Transverse colon (tissue), 4 donors: ENCODE results near the gene NTNG1. TPM values are rescaled to one million over a fixed set of nuclear protein-coding genes. Genes with fewer than 3 reads are reported as not detected.

ENCODE experiments used
- DNase-seq: peaks from one replicate; pipeline ENCODE4 v3.0.0-alpha.2; 2019
- H3K27ac ChIP-seq, 4 donors: fragments of 200-600 bp; sonication (generic); 2 replicates each; pipeline ENCODE4 v1.5.1; 2016 to 2018; ENCODE audit warnings: inconsistent platforms in 4 of 4
- H3K27me3 ChIP-seq: fragments of 200-600 bp; sonication (generic); 2 replicates; pipeline ENCODE4 v1.5.1; 2017; ENCODE audit warnings: inconsistent platforms
- H3K36me3 ChIP-seq, 4 donors: fragments of 200-600 bp; sonication (generic); 2 replicates each; pipeline ENCODE4 v1.5.1; 2017 to 2019; ENCODE audit warnings: inconsistent platforms in 4 of 4
- H3K4me1 ChIP-seq, 4 donors: fragments of 200-600 bp; sonication (generic); 2 replicates each; pipeline ENCODE4 v1.5.1; 2017 to 2020; ENCODE audit warnings: inconsistent platforms in 4 of 4
- H3K4me3 ChIP-seq, 4 donors: fragments of 200-600 bp; sonication (generic); 1 replicate in 1 of 4; 2 replicates in 3 of 4; pipeline versions ENCODE4 v1.5.1 to v1.6.1; 2017 to 2019; ENCODE audit warnings: inconsistent platforms in 4 of 4
- H3K9me3 ChIP-seq, 2 donors: fragments of 200-600 bp; sonication (generic); 2 replicates each; pipeline ENCODE4 v1.5.1; 2017 to 2019; ENCODE audit warnings: inconsistent platforms in 2 of 2
- EP300 ChIP-seq: sonication (generic); formaldehyde crosslinking; IDR thresholded peaks from one replicate; pipeline ENCODE4 v1.6.1; 2017; ENCODE audit warnings: antibody characterized with exemption, low read depth
- POLR2A ChIP-seq: fragments of 450-650 bp; IDR thresholded peaks from one replicate; pipeline ENCODE4 v1.6.1; 2016; ENCODE audit warnings: antibody characterized with exemption, mild to moderate bottlenecking, moderate library complexity
- POLR2AphosphoS5 ChIP-seq, 3 donors: sonication (generic); formaldehyde crosslinking; IDR thresholded peaks; one replicate each; pipeline ENCODE4 v1.6.1; 2016; ENCODE audit warnings: antibody characterized with exemption in 3 of 3
- WGBS, 2 donors: methylation state at CpG; one replicate each; pipeline ENCODE4 v1.1.5; 2018; ENCODE audit warnings: low coverage in 1 of 2; 5-methylcytosine and 5-hydroxymethylcytosine counted together
- in situ Hi-C, 4 donors: fragments of 200-750 bp; cut with MboI; loops; one replicate each; pipeline versions ENCODE4 v1.15.0 to v1.15.1; 2017; ENCODE audit warnings: low sequenced_read_pairs in 3 of 4, low pct_ligation_motif_present in 1 of 4, low pct_unique_long_range_greater_than_20kb in 1 of 4
- intact Hi-C: fragments of 100-400 bp; cut with DNase I; formaldehyde crosslinking; loops from one replicate; pipeline ENCODE4 v1.15.1; 2023; ENCODE audit warnings: low total_unique reads
- total RNA-seq, 4 donors: library from RNA; depleted of rRNA; stranded (reverse); fragments of >200 nt; gene quantifications; one replicate each; pipeline ENCODE4 v1.1.0, GENCODE V29; 2016
- TF ChIP-seq, protein P1 (sequence below), 5 experiments: fragments of 200-600 bp in 3 of 5; fragments of 450-650 bp in 2 of 5; sonication (generic) in 3 of 5; IDR thresholded peaks; 1 replicate in 2 of 5; 2 replicates in 3 of 5; pipeline ENCODE4 v1.5.1; 2016 to 2017; ENCODE audit warnings: antibody characterized with exemption in 5 of 5, inconsistent platforms in 3 of 5, mild to moderate bottlenecking in 2 of 5, moderate library complexity in 1 of 5

Gene NTNG1
- total RNA-seq, 4 donors from 2014 or later = 1.8 to 6.4 (median 3.5) TPM; not detected in 1

- H3K27ac ChIP-seq = no peak overlapping the region
- in situ Hi-C loops (no loop called here), intact Hi-C loops (no loop called here)
- H3K9me3 ChIP-seq = no peaks in the 10 kb centered on the region
- WGBS, 2 donors = 30 to 59% methylated on average over 2 to 3 of the region's 3 CpGs
- H3K4me3 ChIP-seq = no peak overlapping the region
- no peaks in the 10 kb centered on the region for H3K4me1 ChIP-seq
- DNase-seq = no peak
- peaks cover 7% of the 10 kb centered on the region for H3K27me3 ChIP-seq
- H3K36me3 ChIP-seq = no peaks in the 10 kb centered on the region
- TF ChIP-seq EP300 = no peak
- no peak for TF ChIP-seq POLR2AphosphoS5 (IDR thresholded peaks at IDR 0.05)
- no peak for TF ChIP-seq POLR2A
- TF ChIP-seq, protein P1, sequence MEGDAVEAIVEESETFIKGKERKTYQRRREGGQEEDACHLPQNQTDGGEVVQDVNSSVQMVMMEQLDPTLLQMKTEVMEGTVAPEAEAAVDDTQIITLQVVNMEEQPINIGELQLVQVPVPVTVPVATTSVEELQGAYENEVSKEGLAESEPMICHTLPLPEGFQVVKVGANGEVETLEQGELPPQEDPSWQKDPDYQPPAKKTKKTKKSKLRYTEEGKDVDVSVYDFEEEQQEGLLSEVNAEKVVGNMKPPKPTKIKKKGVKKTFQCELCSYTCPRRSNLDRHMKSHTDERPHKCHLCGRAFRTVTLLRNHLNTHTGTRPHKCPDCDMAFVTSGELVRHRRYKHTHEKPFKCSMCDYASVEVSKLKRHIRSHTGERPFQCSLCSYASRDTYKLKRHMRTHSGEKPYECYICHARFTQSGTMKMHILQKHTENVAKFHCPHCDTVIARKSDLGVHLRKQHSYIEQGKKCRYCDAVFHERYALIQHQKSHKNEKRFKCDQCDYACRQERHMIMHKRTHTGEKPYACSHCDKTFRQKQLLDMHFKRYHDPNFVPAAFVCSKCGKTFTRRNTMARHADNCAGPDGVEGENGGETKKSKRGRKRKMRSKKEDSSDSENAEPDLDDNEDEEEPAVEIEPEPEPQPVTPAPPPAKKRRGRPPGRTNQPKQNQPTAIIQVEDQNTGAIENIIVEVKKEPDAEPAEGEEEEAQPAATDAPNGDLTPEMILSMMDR (IDR thresholded peaks at IDR 0.05) = no peak
Measured at GRCh38 chr1:107481756-107482384, 341.0 kb downstream of the NTNG1 start.

- no peak for TF ChIP-seq POLR2A
- TF ChIP-seq, protein P1 (IDR thresholded peaks at IDR 0.05) = no peak
- no peak for TF ChIP-seq EP300
- no peak for TF ChIP-seq POLR2AphosphoS5 (IDR thresholded peaks at IDR 0.05)
- Histone ChIP-seq H3K27me3 (peaks cover 7% of the 10 kb centered on the region), H3K4me1 (no peaks in the 10 kb centered on the region), H3K36me3 (no peaks in the 10 kb centered on the region), H3K9me3 (no peaks in the 10 kb centered on the region), H3K27ac (no peak overlapping the region), H3K4me3 (no peak overlapping the region)
- in situ Hi-C loops = no loop called here
- 81% methylated on average over 3 of the region's 3 CpGs; no CpG with 5 or more reads in 1 of the 2 donors for WGBS, 2 donors
- no peak for DNase-seq
- intact Hi-C loops = no loop called here
Measured at GRCh38 chr1:107483949-107484348, 343.1 kb downstream of the NTNG1 start.

DNA sequence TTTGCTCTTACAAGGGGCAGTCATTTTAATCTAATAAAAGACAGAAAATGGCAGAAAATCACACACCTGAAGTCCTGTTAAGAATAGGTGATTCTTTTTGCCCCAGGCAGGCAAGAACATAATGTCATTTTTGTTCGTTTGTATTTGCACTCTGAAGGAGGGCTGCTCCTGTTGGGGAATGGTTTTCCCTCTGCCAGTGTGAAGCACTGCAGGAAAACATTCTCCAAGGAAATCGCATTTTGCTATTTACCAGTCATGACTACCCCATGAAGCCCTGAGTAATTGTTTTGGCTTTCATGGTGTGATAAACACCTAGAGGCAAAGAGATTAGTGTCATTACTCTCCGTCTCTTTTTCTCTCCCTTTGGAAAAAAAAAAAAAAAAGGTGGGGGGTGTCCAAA lies 345.5 kb downstream of the NTNG1 start:
- Histone ChIP-seq H3K36me3 (no peaks in the 10 kb centered on the region), H3K27ac (no peak overlapping the region), H3K27me3 (no peaks in the 10 kb centered on the region), H3K4me3 (no peak overlapping the region), H3K4me1 (no peaks in the 10 kb centered on the region), H3K9me3 (no peaks in the 10 kb centered on the region)
- intact Hi-C loops (no loop called here), in situ Hi-C loops (no loop called here)
- no peak for TF ChIP-seq POLR2A
- TF ChIP-seq POLR2AphosphoS5 (IDR thresholded peaks at IDR 0.05) = no peak
- no peak for TF ChIP-seq EP300
- TF ChIP-seq, protein P1 (IDR thresholded peaks at IDR 0.05) = no peak
- WGBS, 2 donors = 72 to 84% methylated on average over 3 of the region's 3 CpGs
- DNase-seq = no peak

DNA sequence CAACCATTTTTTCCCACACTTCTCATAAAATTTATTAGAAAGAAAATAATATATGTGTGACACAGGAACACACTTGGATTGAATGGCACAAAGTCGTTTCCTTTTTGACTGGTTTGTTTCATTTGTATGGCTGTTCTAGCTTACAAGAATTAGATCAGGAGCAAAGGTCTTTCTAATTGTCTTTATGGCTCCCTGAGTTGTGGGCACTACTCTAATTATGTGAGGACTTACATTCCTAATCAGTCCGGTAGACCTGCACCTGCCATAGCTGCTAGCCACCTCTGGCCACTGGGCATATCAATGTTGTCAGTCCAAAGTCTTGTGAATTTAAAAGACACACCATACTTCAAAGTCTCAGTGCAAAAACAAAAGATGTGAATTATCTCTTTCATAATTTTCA lies 346.7 kb downstream of the NTNG1 start:
- H3K27ac ChIP-seq = no peak overlapping the region
- no peaks in the 10 kb centered on the region for H3K4me1 ChIP-seq
- no peak for TF ChIP-seq POLR2A
- TF ChIP-seq, protein P1 (IDR thresholded peaks at IDR 0.05) = no peak
- TF ChIP-seq POLR2AphosphoS5 (IDR thresholded peaks at IDR 0.05) = no peak
- no peak for TF ChIP-seq EP300
- no peaks in the 10 kb centered on the region for H3K9me3 ChIP-seq
- H3K36me3 ChIP-seq = no peaks in the 10 kb centered on the region
- no peaks in the 10 kb centered on the region for H3K27me3 ChIP-seq
- H3K4me3 ChIP-seq = no peak overlapping the region
- intact Hi-C loops (no loop called here), in situ Hi-C loops (no loop called here)
- no peak for DNase-seq
- 31 to 60% methylated on average over 2 of the region's 2 CpGs for WGBS, 2 donors
